ENCODE data around the gene CTSF.

DNA sequence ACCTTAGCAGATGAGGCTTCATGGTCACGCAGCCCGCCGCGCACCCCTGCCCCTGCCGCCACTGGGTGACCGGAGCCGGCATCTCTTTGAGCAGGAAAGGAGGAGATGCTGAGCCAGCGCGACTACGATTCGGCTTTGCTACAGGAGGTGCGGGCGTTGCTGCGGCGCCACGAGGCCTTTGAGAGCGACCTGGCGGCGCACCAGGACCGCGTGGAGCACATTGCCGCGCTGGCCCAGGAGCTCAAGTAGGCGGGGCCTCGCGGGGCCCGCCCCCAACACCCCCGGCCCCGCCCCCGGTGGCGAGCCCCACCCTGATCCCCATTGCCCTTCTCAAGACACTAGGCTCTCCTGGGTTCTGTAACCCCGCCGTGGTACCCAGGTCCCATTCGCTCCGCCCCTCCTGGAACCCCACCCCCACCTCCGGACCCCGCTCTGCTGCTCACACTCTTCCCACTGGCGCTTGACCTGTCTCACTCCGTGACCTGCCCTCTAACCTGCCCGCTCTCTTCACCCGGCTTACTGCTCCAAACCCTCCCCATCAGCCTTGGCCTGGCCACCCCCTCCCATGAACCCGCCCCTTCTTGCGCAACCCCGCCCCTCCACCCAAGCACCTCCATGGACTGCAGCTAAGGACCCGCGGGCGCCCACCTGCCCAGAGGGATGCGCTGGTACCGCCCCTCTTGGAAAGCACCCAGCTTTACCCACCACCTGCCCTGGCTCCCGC, 9.1 kb downstream of the CTSF start:
- TF ChIP-seq, protein P1, sequence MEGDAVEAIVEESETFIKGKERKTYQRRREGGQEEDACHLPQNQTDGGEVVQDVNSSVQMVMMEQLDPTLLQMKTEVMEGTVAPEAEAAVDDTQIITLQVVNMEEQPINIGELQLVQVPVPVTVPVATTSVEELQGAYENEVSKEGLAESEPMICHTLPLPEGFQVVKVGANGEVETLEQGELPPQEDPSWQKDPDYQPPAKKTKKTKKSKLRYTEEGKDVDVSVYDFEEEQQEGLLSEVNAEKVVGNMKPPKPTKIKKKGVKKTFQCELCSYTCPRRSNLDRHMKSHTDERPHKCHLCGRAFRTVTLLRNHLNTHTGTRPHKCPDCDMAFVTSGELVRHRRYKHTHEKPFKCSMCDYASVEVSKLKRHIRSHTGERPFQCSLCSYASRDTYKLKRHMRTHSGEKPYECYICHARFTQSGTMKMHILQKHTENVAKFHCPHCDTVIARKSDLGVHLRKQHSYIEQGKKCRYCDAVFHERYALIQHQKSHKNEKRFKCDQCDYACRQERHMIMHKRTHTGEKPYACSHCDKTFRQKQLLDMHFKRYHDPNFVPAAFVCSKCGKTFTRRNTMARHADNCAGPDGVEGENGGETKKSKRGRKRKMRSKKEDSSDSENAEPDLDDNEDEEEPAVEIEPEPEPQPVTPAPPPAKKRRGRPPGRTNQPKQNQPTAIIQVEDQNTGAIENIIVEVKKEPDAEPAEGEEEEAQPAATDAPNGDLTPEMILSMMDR (IDR thresholded peaks at IDR 0.05; ENCODE audit: low read length), result no peak
- no peak for TF ChIP-seq EZH2 (IDR thresholded peaks at IDR 0.05; ENCODE audit: borderline replicate concordance, low read length)
